IMR-90 (cell line): ENCODE results near the gene ACVR1B. TPM values are rescaled to one million over a fixed set of nuclear protein-coding genes. Genes with fewer than 3 reads are reported as not detected.

ENCODE experiments used
- ATAC-seq: fragments of 200-7000 bp; cut with Tn5 transposase; 2 replicates; pipeline ENCODE4 v1.9.1; 2020; ENCODE audit warnings: low read depth, mild to moderate bottlenecking, moderate library complexity
- BruUV-seq: library from RNA; stranded (reverse); fragments of 400-500 nt; replicated peaks from 2 replicates; lab custom pipeline; 2021; lab: Mats Ljungman, UMichigan
- CTCF ChIA-PET: fragments of 300-600 bp; formaldehyde crosslinking; extraction: SDS; loops from one replicate; lab custom pipeline; 2021; ENCODE audit warnings: antibody characterized with exemption; lab: Yijun Ruan, JAX
- POLR2A ChIA-PET: fragments of 300-600 bp; sonication (Branson Sonifier 250); formaldehyde crosslinking; loops from one replicate; lab custom pipeline; 2022; ENCODE audit warnings: antibody characterized with exemption; ENCODE audit not compliant: unreplicated experiment; lab: Charles Lee
- DNase-seq: peaks from one replicate; pipeline ENCODE4 v3.0.0; 2013
- H2AFZ ChIP-seq: replicated peaks from 2 replicates; pipeline ENCODE3; 2013; ENCODE audit warnings: low read length, mild to moderate bottlenecking; ENCODE audit not compliant: poor library complexity
- H2AK5ac ChIP-seq: 2 replicates; pipeline ENCODE4 v1.6.1; 2013; ENCODE audit warnings: low read depth, low read length, inconsistent platforms
- H2AK9ac ChIP-seq: replicated peaks from 2 replicates; pipeline ENCODE3; 2013; ENCODE audit warnings: mild to moderate bottlenecking, low read depth, low read length, moderate library complexity; ENCODE audit not compliant: poor library complexity
- H2BK120ac ChIP-seq: 2 replicates; pipeline ENCODE4 v1.6.1; 2013; ENCODE audit warnings: low read depth, low read length, inconsistent platforms
- H2BK15ac ChIP-seq: 3 replicates; pipeline ENCODE4 v1.6.1; 2013; ENCODE audit warnings: low read depth, low read length, inconsistent platforms
- H2BK20ac ChIP-seq: 2 replicates; pipeline ENCODE4 v1.6.1; 2013; ENCODE audit warnings: low read depth, mild to moderate bottlenecking, inconsistent platforms, low read length, moderate library complexity
- H2BK5ac ChIP-seq: 2 replicates; pipeline ENCODE4 v1.6.1; 2013; ENCODE audit warnings: mild to moderate bottlenecking, low read depth, low read length, inconsistent platforms; ENCODE audit not compliant: poor library complexity, severe bottlenecking
- H3K14ac ChIP-seq: replicated peaks from 2 replicates; pipeline ENCODE4 v1.6.1; 2013; ENCODE audit warnings: low read depth, low read length, inconsistent platforms
- H3K18ac ChIP-seq: 2 replicates; pipeline ENCODE4 v1.6.1; 2013; ENCODE audit warnings: low read depth, low read length, control low read depth
- H3K23ac ChIP-seq: 2 replicates; pipeline ENCODE4 v1.6.1; 2013; ENCODE audit warnings: low read depth, low read length, inconsistent platforms
- H3K27ac ChIP-seq: 2 replicates; pipeline ENCODE4 v1.5.1; 2013; ENCODE audit warnings: mild to moderate bottlenecking, control low read depth, low read length; ENCODE audit not compliant: insufficient read depth
- H3K27me3 ChIP-seq: 2 replicates; pipeline ENCODE4 v1.6.1; 2013; ENCODE audit warnings: low read length; ENCODE audit not compliant: control insufficient read depth, insufficient read depth
- H3K36me3 ChIP-seq: 2 replicates; pipeline ENCODE4 v1.6.1; 2013; ENCODE audit warnings: low read length, mixed read lengths; ENCODE audit not compliant: control insufficient read depth, insufficient read depth
- H3K4ac ChIP-seq: 2 replicates; pipeline ENCODE4 v1.6.1; 2013; ENCODE audit warnings: low read depth, low read length, inconsistent platforms
- H3K4me1 ChIP-seq: 2 replicates; pipeline ENCODE4 v1.6.1; 2013; ENCODE audit warnings: low read length, mixed read lengths; ENCODE audit not compliant: control insufficient read depth, insufficient read depth
- H3K4me2 ChIP-seq: 2 replicates; pipeline ENCODE4 v1.6.1; 2013; ENCODE audit warnings: low read depth, mild to moderate bottlenecking, control low read depth, low read length, moderate library complexity
- H3K4me3 ChIP-seq: 2 replicates; pipeline ENCODE4 v1.5.1; 2013; ENCODE audit warnings: low read depth, mild to moderate bottlenecking, control low read depth, low read length, moderate library complexity; ENCODE audit not compliant: insufficient read depth
- H3K56ac ChIP-seq: 2 replicates; pipeline ENCODE4 v1.6.1; 2013; ENCODE audit warnings: low read length, inconsistent platforms; ENCODE audit not compliant: insufficient read depth; ENCODE audit errors: extremely low read depth
- H3K79me1 ChIP-seq, 2 experiments: 2 replicates each; pipeline ENCODE4 v1.6.1; 2013; ENCODE audit warnings: low read length in 2 of 2, inconsistent platforms in 1 of 2, low read depth in 1 of 2
- H3K9ac ChIP-seq: 2 replicates; pipeline ENCODE4 v1.6.1; 2013; ENCODE audit warnings: low read depth, low read length, control low read depth
- H3K9me1 ChIP-seq: 2 replicates; pipeline ENCODE4 v1.6.1; 2013; ENCODE audit warnings: low read length, inconsistent platforms; ENCODE audit not compliant: insufficient read depth
- H3K9me3 ChIP-seq: 2 replicates; pipeline ENCODE4 v1.6.1; 2013; ENCODE audit warnings: low read length; ENCODE audit not compliant: control insufficient read depth, insufficient read depth
- H4K20me1 ChIP-seq: 2 replicates; pipeline ENCODE4 v1.6.1; 2013; ENCODE audit warnings: low read length, inconsistent platforms; ENCODE audit not compliant: insufficient read depth
- H4K5ac ChIP-seq: 2 replicates; pipeline ENCODE4 v1.6.1; 2013; ENCODE audit warnings: mild to moderate bottlenecking, low read depth, low read length, control low read depth
- H4K8ac ChIP-seq, 2 experiments: 2 replicates each; pipeline ENCODE4 v1.6.1; 2013; ENCODE audit warnings: low read depth in 2 of 2, low read length in 2 of 2, control low read depth in 1 of 2, inconsistent platforms in 1 of 2
- H4K91ac ChIP-seq: 2 replicates; pipeline ENCODE4 v1.6.1; 2013; ENCODE audit warnings: low read depth, low read length, inconsistent platforms; ENCODE audit not compliant: insufficient read depth
- BHLHE40 ChIP-seq: fragments of 150-350 bp; IDR thresholded peaks from 2 replicates; pipeline ENCODE4 v1.6.1; 2016; ENCODE audit warnings: mild to moderate bottlenecking, low read depth, low read length
- CEBPB ChIP-seq: IDR thresholded peaks from 2 replicates; pipeline ENCODE4 v1.6.1; 2012; ENCODE audit warnings: low read depth, low read length, improper control_type of control experiment
- CHD1 ChIP-seq: IDR thresholded peaks from 2 replicates; pipeline ENCODE4 v1.6.1; 2012; ENCODE audit warnings: low read depth, low read length, improper control_type of control experiment
- CTCF ChIP-seq: conservative IDR thresholded peaks from 2 replicates; pipeline ENCODE4 v1.5.1; 2012; ENCODE audit warnings: mild to moderate bottlenecking, low read depth, low read length, improper control_type of control experiment
- FOS ChIP-seq: fragments of 150-350 bp; IDR thresholded peaks from 2 replicates; pipeline ENCODE4 v1.6.1; 2016; ENCODE audit warnings: low read depth, low read length
- MAFK ChIP-seq: IDR thresholded peaks from 2 replicates; pipeline ENCODE4 v1.6.1; 2012; ENCODE audit warnings: low read depth, low read length, improper control_type of control experiment
- MAZ ChIP-seq: IDR thresholded peaks from 2 replicates; pipeline ENCODE4 v1.6.1; 2012; ENCODE audit warnings: low read depth, mild to moderate bottlenecking, low read length, improper control_type of control experiment, moderate library complexity, borderline replicate concordance
- MXI1 ChIP-seq: IDR thresholded peaks from 2 replicates; pipeline ENCODE4 v1.6.1; 2012; ENCODE audit warnings: low read depth, mild to moderate bottlenecking, low read length, moderate library complexity, borderline replicate concordance
- NFE2L2 ChIP-seq: fragments of 150-350 bp; IDR thresholded peaks from 2 replicates; pipeline ENCODE4 v1.6.1; 2016; ENCODE audit warnings: low read depth, mild to moderate bottlenecking, low read length
- RAD21 ChIP-seq: IDR thresholded peaks from 2 replicates; pipeline ENCODE4 v1.6.1; 2012; ENCODE audit warnings: low read length, improper control_type of control experiment
- SMC3 ChIP-seq: fragments of 150-350 bp; IDR thresholded peaks from 2 replicates; pipeline ENCODE4 v1.6.1; 2016; ENCODE audit warnings: low read depth, mild to moderate bottlenecking, antibody characterized with exemption, low read length, moderate library complexity
- USF2 ChIP-seq: fragments of 150-350 bp; IDR thresholded peaks from 2 replicates; pipeline ENCODE4 v1.6.1; 2017; ENCODE audit warnings: mild to moderate bottlenecking, antibody characterized with exemption, low read length, low read depth
- WGBS, 2 experiments: methylation state at CpG; one replicate each; pipeline versions ENCODE4 v1.1.5 to v1.1.7; 2013; ENCODE audit warnings: missing lambda C conversion rate in 2 of 2; ENCODE audit not compliant: insufficient read length in 1 of 2; ENCODE audit errors: extremely low coverage in 2 of 2; 5-methylcytosine and 5-hydroxymethylcytosine counted together
- dilution Hi-C: fragments of 300-500 bp; cut with HindIII; formaldehyde crosslinking; loops from one replicate; pipeline ENCODE4 v1.14.3; 2018; ENCODE audit warnings: low sequenced_read_pairs; ENCODE audit not compliant: unreplicated experiment
- in situ Hi-C: fragments of 300-500 bp; cut with MboI; formaldehyde crosslinking; loops from 3 replicates; pipeline ENCODE4 v1.14.3; 2019; ENCODE audit warnings: low sequenced_read_pairs, inconsistent platforms, mixed read lengths
- intact Hi-C: fragments of 100-400 bp; cut with micrococcal nuclease; formaldehyde crosslinking; loops from 2 replicates; pipeline ENCODE4 v1.10.0; 2022
- polyA plus RNA-seq, 3 experiments: library from polyadenylated mRNA; depleted of rRNA; stranded (reverse); fragments of >200 nt; gene quantifications; 2 replicates each; pipeline ENCODE4 v1.2.3, GENCODE V29; 2012; ENCODE audit warnings: low replicate concordance in 1 of 3
- total RNA-seq: library from RNA; depleted of rRNA; stranded (reverse); fragments of >200 nt; gene quantifications from 2 replicates; pipeline ENCODE4 v1.2.3, GENCODE V29; 2012

ACVR1B gene
- total and polyA plus RNA-seq, 2 of the 4 experiments (the other 2 are of a cell fraction) = 5.7 to 13.6 TPM

- no peak for TF ChIP-seq FOS
- TF ChIP-seq MXI1 = no peak
- no peak for TF ChIP-seq MAZ
- TF ChIP-seq CTCF = no peak
- TF ChIP-seq BHLHE40 = no peak
- TF ChIP-seq MAFK = no peak
- no peak for TF ChIP-seq NFE2L2
- TF ChIP-seq RAD21 = no peak
- no peak for TF ChIP-seq SMC3
- no peak for TF ChIP-seq CHD1
- no peak for TF ChIP-seq USF2
- no peak for TF ChIP-seq CEBPB
- H2AK5ac ChIP-seq = peak overlapping the region; percentile 93
- 0 out of 2 replicates have a peak overlapping the region, but pooled peaks have one; percentile 39 for H3K14ac ChIP-seq
- no peak overlapping the region; the same call in 1 of the 2 replicates for H4K91ac ChIP-seq
- H3K36me3 ChIP-seq = peaks cover 30% of the 10 kb centered on the region
- H3K9ac ChIP-seq = no peak overlapping the region
- no peak for ATAC-seq
- H4K5ac ChIP-seq = no peak overlapping the region
- peak overlapping the region; percentile 31 for H2AK9ac ChIP-seq
- dilution Hi-C loops (no loop called here), intact Hi-C loops (no loop called here), in situ Hi-C loops (no loop called here)
- DNase-seq = no peak
- H3K4me1 ChIP-seq = peaks cover 11% of the 10 kb centered on the region
- H3K4me3 ChIP-seq = no peak overlapping the region
- no peaks in the 10 kb centered on the region for H3K9me3 ChIP-seq
- H2BK120ac ChIP-seq = peak overlapping the region; percentile 55
- H2BK20ac ChIP-seq = peak overlapping the region; percentile 47; the same call in 1 of the 2 replicates
- H3K4ac ChIP-seq = peak overlapping the region; percentile 76
- H2AFZ ChIP-seq = peak overlapping the region; percentile 8
- CTCF ChIA-PET = interaction anchor here (1.3 to 2.9 kb wide), 2 partner anchors 27 to 31 kb away, joined by 3 to 23 read pairs; no protein-coding TSS in a partner anchor
- no CpG with 5 or more reads among the region's 17 CpGs for WGBS, 2 experiments
- no peak overlapping the region for H3K18ac ChIP-seq
- peak overlapping the region in 1 of 2 experiments; percentile 71; a peak in 1 of 4 replicates for H4K8ac ChIP-seq
- H2BK15ac ChIP-seq = no peak overlapping the region
- H3K23ac ChIP-seq = peak overlapping the region; percentile 61; the same call in 1 of the 2 replicates
- H3K27ac ChIP-seq = no peak overlapping the region; the same call in 1 of the 2 replicates
- no peak overlapping the region for H3K56ac ChIP-seq
- BruUV-seq = no TSS peak
- POLR2A ChIA-PET = no interaction called here
- H2BK5ac ChIP-seq = no peak overlapping the region
- peaks cover 18% of the 10 kb centered on the region for H3K9me1 ChIP-seq
- peaks cover 5 to 26% of the 10 kb centered on the region in 2 experiments; a peak in 3 of 4 replicates for H3K79me1 ChIP-seq
- H3K4me2 ChIP-seq = no peak overlapping the region
- H3K27me3 ChIP-seq = no peaks in the 10 kb centered on the region
- no peaks in the 10 kb centered on the region for H4K20me1 ChIP-seq
These were observed 43.0 kb downstream of the ACVR1B start for GRCh38 chr12:51994539-51994820.
